Measurements from ENCODE around the gene IL12RB1. TPM values are rescaled to one million over a fixed set of nuclear protein-coding genes. Genes with fewer than 3 reads are reported as not detected.
"Not testable (repeated sequence)": the region's sequence is repeated elsewhere in the genome, so short reads cannot be mapped to it uniquely, and the experiment has no call there.

IL12RB1 gene
- total and polyA plus RNA-seq, 5 experiments from 2014 or later, result 17.5 to 32.9 (median 18.5) TPM

DNA sequence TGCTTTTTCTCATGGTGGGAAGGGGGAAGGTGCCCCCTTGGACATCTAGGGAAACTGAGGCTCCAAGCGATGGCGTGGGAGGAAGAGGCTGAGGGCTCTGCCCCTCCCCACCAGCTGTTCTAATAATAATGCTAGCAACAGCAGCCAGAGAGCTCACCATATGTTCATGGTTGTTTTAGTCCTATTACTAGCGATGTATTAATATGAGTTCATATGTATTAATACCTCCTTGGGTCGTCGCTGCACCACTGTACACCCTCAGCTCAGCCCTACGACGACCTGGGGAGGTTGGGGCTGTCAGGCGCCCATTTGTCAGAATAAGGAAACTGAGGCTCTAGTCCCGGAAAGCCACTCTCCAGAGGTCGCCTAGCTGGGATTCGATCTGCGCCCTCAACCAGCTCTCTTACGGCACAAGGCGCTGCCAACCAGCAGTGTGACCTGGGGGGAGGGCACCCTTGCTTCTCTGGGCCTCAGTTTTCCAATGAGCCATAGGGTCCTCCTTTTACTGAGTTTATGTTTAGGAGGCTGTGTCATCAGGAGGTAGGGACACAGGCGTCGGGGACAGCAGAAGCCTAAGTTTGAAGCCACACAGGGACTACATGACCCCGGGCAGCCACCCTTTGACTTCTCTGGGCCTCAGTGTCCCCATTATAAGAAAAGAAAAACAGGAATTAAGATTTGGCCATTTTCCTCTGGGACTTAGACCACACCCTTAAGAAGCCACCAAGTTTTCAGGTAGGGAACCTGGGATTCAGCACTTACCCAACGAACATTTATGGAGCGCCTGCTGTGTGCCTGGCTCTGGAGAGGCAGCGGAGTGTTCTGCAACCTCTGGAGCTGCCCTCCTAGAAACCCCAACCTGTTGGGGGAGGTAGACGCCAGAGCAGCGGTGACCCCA, 11.5 kb upstream of the IL12RB1 start:
- H3K27ac Mint-ChIP-seq, result peak overlapping the region; percentile 72 to 94 (median 84)
- peak in 1 of 2 donors; percentile 19 for ATAC-seq
- POLR2A ChIA-PET, result interaction anchor here (0.6 to 9.2 kb wide), 15 partner anchors 8 to 239 kb away, joined by 3 to 132 read pairs (median 4); partner anchors contain the start of genes ARRDC2, IL12RB1, PIK3R2 and RPL18A
- no peaks in the 10 kb centered on the region for H3K9me3 Mint-ChIP-seq
- H3K27me3 Mint-ChIP-seq, result no peaks in the 10 kb centered on the region
- H3K4me1 Mint-ChIP-seq, result peaks cover 17 to 47% (median 34%) of the 10 kb centered on the region in 4 donors
- peak overlapping the region; percentile 82 to 96 (median 88) for H3K4me3 Mint-ChIP-seq
- no peak for DNase-seq
- H3K36me3 Mint-ChIP-seq, result peaks cover 0 to 2% (median 0%) of the 10 kb centered on the region in 3 donors

DNA sequence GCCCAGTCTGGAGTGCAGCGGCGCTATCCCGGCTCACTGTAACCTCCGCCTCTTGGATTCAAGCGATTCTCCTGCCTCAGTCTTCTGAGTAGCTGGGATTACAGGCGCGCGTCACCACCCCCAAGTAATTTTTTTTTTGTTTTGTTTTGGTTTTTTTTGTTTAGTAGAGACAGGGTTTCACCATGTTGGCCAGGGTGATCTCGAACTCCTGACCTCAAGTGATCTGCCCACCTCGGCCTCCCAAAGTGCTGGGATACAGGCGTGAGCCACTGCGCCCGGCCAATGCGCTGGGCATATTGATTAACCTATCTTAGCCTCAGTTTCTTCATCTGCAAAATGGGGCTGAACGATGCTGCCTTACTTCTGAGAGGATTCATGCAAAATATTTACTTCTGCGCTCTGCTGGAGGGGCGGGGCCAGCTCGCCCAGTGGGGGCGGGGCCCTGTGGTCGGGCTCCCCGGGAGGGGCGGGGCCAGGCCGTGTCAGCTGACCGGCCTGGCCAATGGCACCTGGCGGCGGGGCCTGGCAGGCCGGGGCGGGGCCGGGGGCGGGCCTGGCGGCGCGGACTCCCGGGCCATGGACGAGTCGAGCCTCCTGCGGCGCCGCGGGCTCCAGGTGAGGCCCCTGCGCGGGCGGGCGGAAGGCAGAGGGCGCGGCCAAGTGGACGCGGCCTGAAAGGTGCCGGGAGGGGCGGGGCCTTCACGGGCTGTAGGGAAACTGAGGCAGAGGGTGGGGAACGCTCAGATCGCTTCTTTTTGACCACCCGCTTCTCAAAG, 10.7 kb upstream of the IL12RB1 start, which contains the start of gene MAST3:
Gene MAST3 (plus strand): TSS at position 562 of the 776 bp plus-strand sequence. CDS start 15 bp downstream, at position 577.
- POLR2A ChIA-PET, result interaction anchor here (0.5 to 9.2 kb wide), 11 partner anchors 7 to 792 kb away, joined by 3 to 132 read pairs (median 4); partner anchors contain the start of genes ARRDC2, IL12RB1, PIK3R2 and RPL18A
- Mint-ChIP-seq H3K27ac (peak within 1 kb of the TSS; percentile 74 to 94 (median 86)), H3K27me3 (no peaks in the 10 kb centered on the region), H3K4me3 (peak within 1 kb of the TSS; percentile 82 to 96 (median 88)), H3K4me1 (peaks cover 21 to 51% (median 40%) of the 10 kb centered on the region in 4 donors), H3K9me3 (no peaks in the 10 kb centered on the region), H3K36me3 (peaks cover 0 to 2% (median 0%) of the 10 kb centered on the region in 3 donors)
- ATAC-seq (peak; percentile 87 to 92), DNase-seq (peak; percentile 83 to 95 (median 92))

- Mint-ChIP-seq H3K4me1 (peaks cover 22 to 55% (median 44%) of the 10 kb centered on the region in 4 donors), H3K4me3 (peak overlapping the region in 1 of 10 donors; percentile 63), H3K36me3 (no peaks in the 10 kb centered on the region), H3K27me3 (no peaks in the 10 kb centered on the region), H3K27ac (peak overlapping the region in 8 of 10 donors; percentile 15 to 86 (median 44)), H3K9me3 (no peaks in the 10 kb centered on the region)
- DNase-seq, result no peak
- no peak for ATAC-seq
- POLR2A ChIA-PET, result interaction anchor here (0.8 kb wide), 1 partner anchor 25 kb away, joined by 5 read pairs; no protein-coding TSS in a partner anchor
Measured at GRCh38 chr19:18096258-18096657, 9.5 kb upstream of the IL12RB1 start.

DNA sequence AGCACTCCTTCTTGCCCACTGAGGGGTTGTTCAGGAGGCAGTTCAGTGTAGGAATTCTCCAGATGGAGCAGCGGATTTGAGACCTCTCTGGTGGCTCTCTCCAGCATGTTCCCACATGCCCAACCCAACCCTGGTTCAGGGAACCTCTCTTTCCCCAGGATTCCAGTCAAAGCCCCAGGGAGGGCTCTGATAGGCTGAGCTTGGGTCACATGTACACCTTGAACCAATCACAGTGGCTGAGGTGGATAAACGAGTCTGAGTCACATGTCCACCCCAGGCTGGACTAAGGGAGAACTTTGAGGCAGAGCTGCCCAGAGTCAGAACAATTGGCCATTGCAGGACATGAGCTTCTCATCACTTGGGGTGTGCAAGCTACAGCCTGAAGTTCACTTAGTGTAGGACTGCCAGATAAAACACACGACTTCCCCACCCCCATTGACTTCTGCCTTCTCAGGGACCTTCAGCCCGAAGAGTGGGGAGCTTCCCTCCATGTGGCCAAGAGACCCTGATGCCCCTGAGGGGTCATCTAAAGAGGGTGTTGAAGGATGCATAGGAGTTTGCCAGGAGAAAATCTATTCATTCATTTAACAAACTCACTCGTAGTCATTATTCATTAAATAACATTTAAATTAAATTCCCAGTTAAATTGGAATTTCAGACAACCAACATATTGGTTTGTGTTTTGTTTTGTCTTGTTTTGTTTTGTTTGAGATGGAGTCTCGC, 6.9 kb upstream of the IL12RB1 start:
- Mint-ChIP-seq H3K27me3 (no peaks in the 10 kb centered on the region), H3K4me1 (peaks cover 32 to 67% (median 54%) of the 10 kb centered on the region in 4 donors), H3K36me3 (no peaks in the 10 kb centered on the region), H3K4me3 (no peak overlapping the region), H3K9me3 (no peaks in the 10 kb centered on the region), H3K27ac (peak overlapping the region in 9 of 10 donors; percentile 48 to 94 (median 87))
- POLR2A ChIA-PET, result interaction anchor here (0.7 to 8.6 kb wide), 4 partner anchors 8 to 85 kb away, joined by 3 to 135 read pairs (median 93); partner anchors contain the start of genes ARRDC2 and MAST3
- DNase-seq (no peak), ATAC-seq (no peak)

DNA sequence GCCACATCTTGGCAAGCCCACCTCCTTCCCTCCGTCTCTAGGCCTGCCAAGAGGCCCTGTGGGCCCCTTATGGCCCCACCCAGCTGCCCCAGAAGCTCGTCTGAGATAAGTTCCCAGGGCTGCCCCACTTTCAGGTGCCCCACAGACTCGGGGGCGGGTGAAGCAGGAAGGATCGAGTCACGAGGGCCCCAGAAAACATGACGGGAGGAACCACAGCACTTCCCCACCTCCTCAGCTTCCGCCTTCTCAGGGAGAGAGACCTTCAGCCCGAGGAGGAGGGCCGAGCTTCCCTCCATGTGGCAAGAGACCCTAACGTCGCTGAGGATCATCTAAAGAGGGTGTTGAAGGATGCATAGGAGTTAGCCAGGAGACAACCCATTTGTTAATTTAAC, 4.5 kb upstream of the IL12RB1 start:
- Mint-ChIP-seq H3K4me1 (peaks cover 27 to 73% (median 59%) of the 10 kb centered on the region in 4 donors), H3K27me3 (no peaks in the 10 kb centered on the region), H3K4me3 (peak overlapping the region; percentile 40 to 97 (median 72)), H3K27ac (peak overlapping the region; percentile 90 to 99 (median 97)), H3K36me3 (no peaks in the 10 kb centered on the region), H3K9me3 (no peaks in the 10 kb centered on the region)
- DNase-seq (peak; percentile 64 to 91 (median 76)), ATAC-seq (peak; percentile 75 to 78)
- POLR2A ChIA-PET, result interaction anchor here (0.6 to 8.6 kb wide), 21 partner anchors 10 to 232 kb away, joined by 3 to 135 read pairs (median 7); partner anchors contain the start of genes ARRDC2, CCDC124, JUND and MAST3

- Mint-ChIP-seq H3K27ac (peak overlapping the region; percentile 90 to 99 (median 97)), H3K27me3 (no peaks in the 10 kb centered on the region), H3K4me1 (peaks cover 27 to 73% (median 60%) of the 10 kb centered on the region in 4 donors), H3K4me3 (peak overlapping the region; percentile 40 to 97 (median 73)), H3K36me3 (no peaks in the 10 kb centered on the region), H3K9me3 (no peaks in the 10 kb centered on the region)
- DNase-seq (no peak), ATAC-seq (no peak)
- POLR2A ChIA-PET, result interaction anchor here (0.6 to 8.6 kb wide), 19 partner anchors 11 to 231 kb away, joined by 3 to 135 read pairs (median 7); partner anchors contain the start of genes ARRDC2, JUND, MAST3 and PIK3R2
Measured at GRCh38 chr19:18090545-18091216, 3.9 kb upstream of the IL12RB1 start.

DNA sequence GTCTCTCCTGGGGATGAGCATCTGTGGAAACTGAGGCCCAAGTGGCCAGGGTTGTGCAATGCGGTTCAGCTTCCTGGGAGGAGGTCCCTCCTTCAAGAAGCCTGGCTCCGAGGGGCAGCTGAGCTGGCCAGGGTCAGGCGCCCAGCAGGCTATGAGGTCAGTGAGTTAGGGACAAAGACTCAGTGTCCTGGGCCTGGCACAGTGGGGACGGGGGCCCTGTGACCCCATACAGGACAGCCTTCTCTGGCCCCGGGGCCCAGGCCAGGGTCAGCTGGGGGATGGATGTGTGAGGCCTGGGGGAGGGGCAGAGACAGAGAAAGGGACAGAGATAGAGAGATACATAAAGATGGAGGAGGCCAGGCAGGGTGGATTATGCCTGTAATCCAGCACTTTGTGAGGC, 3.0 kb upstream of the IL12RB1 start:
- ATAC-seq, result no peak
- peak overlapping the region in 9 of 10 donors; percentile 22 to 97 (median 74) for H3K4me3 Mint-ChIP-seq
- H3K27ac Mint-ChIP-seq, result peak overlapping the region; percentile 90 to 99 (median 97)
- H3K27me3 Mint-ChIP-seq, result no peaks in the 10 kb centered on the region
- POLR2A ChIA-PET, result interaction anchor here (1.2 to 8.6 kb wide), 9 partner anchors 12 to 192 kb away, joined by 4 to 135 read pairs (median 27); partner anchors contain the start of genes ARRDC2, JUND, MAST3 and PIK3R2
- DNase-seq, result no peak
- no peaks in the 10 kb centered on the region for H3K36me3 Mint-ChIP-seq
- H3K4me1 Mint-ChIP-seq, result peaks cover 26 to 80% (median 66%) of the 10 kb centered on the region in 4 donors
- peaks cover 0 to 2% (median 0%) of the 10 kb centered on the region in 9 donors for H3K9me3 Mint-ChIP-seq

DNA sequence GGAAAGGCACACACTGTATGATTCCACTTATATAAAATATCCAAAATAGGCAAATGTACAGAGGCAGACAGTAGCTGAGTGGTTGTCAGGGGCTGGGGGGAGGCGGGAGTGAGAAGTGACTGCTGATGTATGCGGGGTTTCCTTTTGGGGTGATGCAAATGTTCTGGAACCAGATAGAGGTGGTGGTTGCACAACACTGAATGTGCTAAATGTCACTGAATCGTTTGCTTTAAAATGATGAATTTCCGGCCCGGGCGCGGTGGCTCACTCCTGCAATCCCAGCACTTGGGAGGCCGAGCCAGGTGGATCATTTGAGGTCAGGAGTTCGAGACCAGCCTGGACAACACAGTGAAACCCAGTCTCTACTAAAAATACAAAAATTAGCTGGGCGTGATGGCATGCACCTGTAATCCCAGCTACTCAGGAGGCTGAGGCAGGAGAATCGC, 2.4 kb upstream of the IL12RB1 start:
- H3K36me3 Mint-ChIP-seq, H3K9me3 Mint-ChIP-seq, H3K27me3 Mint-ChIP-seq: not testable (repeated sequence)
- DNase-seq (peak; percentile 33 to 80 (median 60)), ATAC-seq (peak; percentile 47 to 71)
- Mint-ChIP-seq H3K27ac (peak overlapping the region; percentile 90 to 99 (median 97)), H3K4me1 (peaks cover 32 to 82% (median 71%) of the 10 kb centered on the region in 4 donors), H3K4me3 (peak overlapping the region in 9 of 10 donors; percentile 72 to 97 (median 80))
- POLR2A ChIA-PET, result interaction anchor here (0.6 to 8.6 kb wide), 16 partner anchors 12 to 1761 kb away, joined by 3 to 135 read pairs (median 6); partner anchors contain the start of genes ARRDC2, MAST3 and PIK3R2

DNA sequence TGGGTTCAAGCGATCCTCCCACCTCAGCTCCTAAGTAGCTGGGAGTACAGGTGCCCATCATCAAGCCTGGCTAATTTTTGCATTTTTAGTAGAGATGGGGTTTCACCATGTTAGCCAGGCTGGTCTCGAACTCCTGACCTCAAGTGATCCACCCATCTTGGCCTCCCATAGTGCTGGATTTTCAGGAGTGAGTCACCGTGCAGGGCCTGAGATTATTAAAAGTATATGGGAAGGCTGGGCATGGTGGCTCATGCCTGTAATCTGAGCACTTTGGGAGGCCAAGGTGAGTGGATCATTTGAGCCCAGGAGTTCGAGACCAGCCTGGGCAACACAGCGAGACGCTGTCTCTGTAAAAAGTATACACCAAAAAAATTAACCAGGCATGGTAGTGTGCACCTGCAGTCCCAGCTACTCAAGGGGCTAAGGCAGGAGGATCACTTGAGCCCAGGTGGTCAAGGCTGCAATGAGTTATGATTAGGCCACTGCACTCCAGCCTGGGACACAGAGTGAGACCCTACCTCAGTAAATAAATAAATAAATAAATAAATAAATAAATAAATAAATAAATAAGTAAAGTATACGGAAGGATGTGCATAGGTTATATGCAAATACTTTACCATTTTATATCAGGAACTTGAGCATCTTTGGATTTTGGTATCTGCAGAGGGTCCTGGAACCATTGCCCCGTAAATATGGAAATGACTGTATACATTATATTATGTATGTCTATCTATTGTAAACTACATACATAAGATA, 854 bp downstream of the IL12RB1 start:
- POLR2A ChIA-PET, result interaction anchor here (0.6 to 8.6 kb wide), 8 partner anchors 11 to 237 kb away, joined by 3 to 135 read pairs (median 8); partner anchors contain the start of genes ARRDC2, CCDC124, LSM4 and MAST3
- DNase-seq (no peak), ATAC-seq (no peak)
- Mint-ChIP-seq H3K4me3 (peak overlapping the region; percentile 88 to 97 (median 92)), H3K9me3 (peaks cover 0 to 10% (median 0%) of the 10 kb centered on the region in 9 donors), H3K36me3 (peaks cover 0 to 24% (median 2%) of the 10 kb centered on the region in 3 donors), H3K27me3 (no peaks in the 10 kb centered on the region), H3K27ac (peak overlapping the region in 9 of 10 donors; percentile 95 to 98 (median 97)), H3K4me1 (peaks cover 34 to 68% (median 59%) of the 10 kb centered on the region in 4 donors)
